SU-DHL-6 (cell line): ENCODE data around the gene CHRNB1.

Experiments
- H2AFZ ChIP-seq: fragments of 200-600 bp; sonication (generic); 2 replicates; pipeline ENCODE4 v1.6.1; 2014; ENCODE audit warnings: low read depth, mild to moderate bottlenecking, moderate library complexity, mixed read lengths, antibody characterized with exemption, low read length; ENCODE audit not compliant: severe bottlenecking
- H3F3A ChIP-seq: fragments of 200-600 bp; shearing (Covaris generic); 2 replicates; pipeline ENCODE4 v1.6.0; 2016; ENCODE audit warnings: antibody characterized with exemption, mild to moderate bottlenecking; ENCODE audit not compliant: insufficient read depth
- H3K27ac ChIP-seq: fragments of 200-600 bp; sonication (generic); 2 replicates; pipeline ENCODE4 v1.5.1; 2016; ENCODE audit warnings: low read depth, mild to moderate bottlenecking, low read length, moderate library complexity, mixed read lengths
- H3K27me3 ChIP-seq: fragments of 200-600 bp; sonication (generic), shearing (Covaris generic); 2 replicates; pipeline ENCODE4 v1.6.0; 2014; ENCODE audit warnings: mild to moderate bottlenecking, low read length
- H3K36me3 ChIP-seq: fragments of 200-600 bp; sonication (generic); 2 replicates; pipeline ENCODE4 v1.6.1; 2014; ENCODE audit warnings: mild to moderate bottlenecking, low read length, mixed read lengths
- H3K4me2 ChIP-seq: fragments of 300-600, 200-600 bp; shearing (Covaris generic), sonication (generic); 2 replicates; pipeline ENCODE4 v1.6.0; 2014; ENCODE audit warnings: low read length, low read depth, mild to moderate bottlenecking; ENCODE audit not compliant: poor library complexity, severe bottlenecking
- H3K4me3 ChIP-seq: fragments of 200-600 bp; sonication (generic); 2 replicates; pipeline ENCODE4 v1.5.1; 2014; ENCODE audit warnings: antibody characterized with exemption, low read length, mild to moderate bottlenecking, mixed read lengths; ENCODE audit not compliant: insufficient read depth, poor library complexity, severe bottlenecking
- H3K79me2 ChIP-seq: fragments of 200-600 bp; sonication (generic); 2 replicates; pipeline ENCODE4 v1.6.1; 2014; ENCODE audit warnings: mild to moderate bottlenecking, low read length, moderate library complexity; ENCODE audit not compliant: insufficient read depth
- H3K9ac ChIP-seq: fragments of 200-600 bp; sonication (generic); 2 replicates; pipeline ENCODE4 v1.7.0; 2014; ENCODE audit warnings: mild to moderate bottlenecking, low read length
- H3K9me2 ChIP-seq: fragments of 200-600 bp; sonication (generic); replicated peaks from 2 replicates; pipeline ENCODE4 v1.6.1; 2014; ENCODE audit warnings: low read length; ENCODE audit not compliant: insufficient read depth
- H3K9me3 ChIP-seq: fragments of 200-600 bp; sonication (generic); 2 replicates; pipeline ENCODE4 v1.6.1; 2014; ENCODE audit warnings: low read length, mixed read lengths; ENCODE audit not compliant: insufficient read depth
- H4K20me1 ChIP-seq: fragments of 200-600 bp; sonication (generic); 2 replicates; pipeline ENCODE4 v1.6.1; 2014; ENCODE audit warnings: low read depth, mild to moderate bottlenecking, antibody characterized with exemption, low read length, moderate library complexity, mixed read lengths
- EZH2phosphoT487 ChIP-seq: fragments of 200-600 bp; sonication (generic), shearing (Covaris generic); conservative IDR thresholded peaks from 2 replicates; pipeline ENCODE4 v1.6.1; 2018; ENCODE audit warnings: mild to moderate bottlenecking, antibody characterized with exemption, low read length, moderate library complexity, mixed read lengths
- TF ChIP-seq, protein P1 (sequence below): fragments of 200-600 bp; sonication (generic); IDR thresholded peaks from one replicate; pipeline ENCODE4 v1.5.1; 2017; ENCODE audit warnings: antibody characterized with exemption, mild to moderate bottlenecking, low read length, moderate library complexity; ENCODE audit not compliant: insufficient read depth, poor library complexity, severe bottlenecking

The CHRNB1 gene

DNA sequence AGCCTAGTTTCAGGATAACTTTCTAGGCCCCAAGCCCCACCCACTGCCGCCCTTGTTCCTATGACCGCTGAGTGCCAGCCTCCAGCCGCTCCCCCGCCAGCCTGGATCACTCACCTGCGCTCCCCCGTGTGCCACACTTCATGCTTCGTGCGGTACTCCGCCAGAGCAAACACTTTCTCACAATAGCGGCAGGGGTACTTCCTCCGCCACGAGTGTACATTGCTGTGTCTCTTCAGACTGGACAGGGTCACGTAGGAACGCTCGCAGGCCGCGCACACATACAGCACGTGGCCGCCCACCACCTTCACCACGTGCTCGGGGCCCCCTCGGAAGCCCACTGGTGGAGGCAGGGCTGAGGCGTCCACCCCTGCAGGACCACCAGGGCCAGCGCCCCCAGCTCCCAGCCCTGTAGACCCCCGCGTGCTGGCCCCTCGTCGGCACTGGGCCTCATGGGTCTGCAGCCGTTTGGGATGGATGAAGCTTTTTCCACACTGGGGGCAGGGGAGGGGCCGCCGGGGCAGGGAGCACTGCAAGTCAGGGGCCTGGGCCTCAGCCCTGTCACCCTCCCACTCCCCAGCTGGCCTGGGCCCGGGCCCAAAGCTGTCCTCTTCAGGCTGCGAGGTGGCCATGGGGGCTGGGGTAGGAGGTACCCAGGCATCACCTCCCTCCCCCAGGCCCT is 20.9 kb downstream of the CHRNB1 start:
- Histone ChIP-seq H3K4me2 (no peak overlapping the region), H3K79me2 (no peaks in the 10 kb centered on the region), H3K27ac (no peak overlapping the region), H3F3A (no peaks in the 10 kb centered on the region), H3K36me3 (no peaks in the 10 kb centered on the region), H3K9ac (no peak overlapping the region), H3K9me3 (no peaks in the 10 kb centered on the region), H4K20me1 (no peaks in the 10 kb centered on the region), H3K27me3 (no peaks in the 10 kb centered on the region), H2AFZ (no peak overlapping the region), H3K4me3 (no peak overlapping the region), H3K9me2 (no peaks in the 10 kb centered on the region)
- TF ChIP-seq, protein P1, sequence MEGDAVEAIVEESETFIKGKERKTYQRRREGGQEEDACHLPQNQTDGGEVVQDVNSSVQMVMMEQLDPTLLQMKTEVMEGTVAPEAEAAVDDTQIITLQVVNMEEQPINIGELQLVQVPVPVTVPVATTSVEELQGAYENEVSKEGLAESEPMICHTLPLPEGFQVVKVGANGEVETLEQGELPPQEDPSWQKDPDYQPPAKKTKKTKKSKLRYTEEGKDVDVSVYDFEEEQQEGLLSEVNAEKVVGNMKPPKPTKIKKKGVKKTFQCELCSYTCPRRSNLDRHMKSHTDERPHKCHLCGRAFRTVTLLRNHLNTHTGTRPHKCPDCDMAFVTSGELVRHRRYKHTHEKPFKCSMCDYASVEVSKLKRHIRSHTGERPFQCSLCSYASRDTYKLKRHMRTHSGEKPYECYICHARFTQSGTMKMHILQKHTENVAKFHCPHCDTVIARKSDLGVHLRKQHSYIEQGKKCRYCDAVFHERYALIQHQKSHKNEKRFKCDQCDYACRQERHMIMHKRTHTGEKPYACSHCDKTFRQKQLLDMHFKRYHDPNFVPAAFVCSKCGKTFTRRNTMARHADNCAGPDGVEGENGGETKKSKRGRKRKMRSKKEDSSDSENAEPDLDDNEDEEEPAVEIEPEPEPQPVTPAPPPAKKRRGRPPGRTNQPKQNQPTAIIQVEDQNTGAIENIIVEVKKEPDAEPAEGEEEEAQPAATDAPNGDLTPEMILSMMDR, result no peak
- TF ChIP-seq EZH2phosphoT487, result no peak

DNA sequence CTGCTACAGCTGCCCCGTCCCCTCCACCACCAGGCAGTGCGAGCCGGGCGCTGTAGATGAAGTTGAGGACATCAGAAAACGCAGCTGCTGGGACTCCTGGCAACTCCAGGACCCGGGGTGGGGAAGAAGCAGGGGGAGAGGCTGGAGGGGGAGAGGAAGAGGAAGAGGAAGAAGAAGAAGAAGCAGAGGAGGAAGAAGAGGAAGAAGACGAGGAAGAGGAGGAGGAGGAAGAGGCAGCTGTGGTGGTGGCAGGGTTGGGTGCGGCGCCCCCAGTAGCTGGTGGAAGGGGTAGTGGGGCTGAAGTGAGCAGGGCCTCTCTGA is 21.4 kb downstream of the CHRNB1 start:
- no peak overlapping the region for H3K27ac ChIP-seq
- H3K4me3 ChIP-seq, result no peak overlapping the region
- no peaks in the 10 kb centered on the region for H3K79me2 ChIP-seq
- no peaks in the 10 kb centered on the region for H3K36me3 ChIP-seq
- no peak overlapping the region for H3K4me2 ChIP-seq
- no peaks in the 10 kb centered on the region for H3K9me2 ChIP-seq
- H4K20me1 ChIP-seq, result no peaks in the 10 kb centered on the region
- H3F3A ChIP-seq, result no peaks in the 10 kb centered on the region
- no peaks in the 10 kb centered on the region for H3K9me3 ChIP-seq
- TF ChIP-seq, protein P1, result no peak
- TF ChIP-seq EZH2phosphoT487, result no peak
- no peaks in the 10 kb centered on the region for H3K27me3 ChIP-seq
- no peak overlapping the region for H3K9ac ChIP-seq
- H2AFZ ChIP-seq, result no peak overlapping the region

DNA sequence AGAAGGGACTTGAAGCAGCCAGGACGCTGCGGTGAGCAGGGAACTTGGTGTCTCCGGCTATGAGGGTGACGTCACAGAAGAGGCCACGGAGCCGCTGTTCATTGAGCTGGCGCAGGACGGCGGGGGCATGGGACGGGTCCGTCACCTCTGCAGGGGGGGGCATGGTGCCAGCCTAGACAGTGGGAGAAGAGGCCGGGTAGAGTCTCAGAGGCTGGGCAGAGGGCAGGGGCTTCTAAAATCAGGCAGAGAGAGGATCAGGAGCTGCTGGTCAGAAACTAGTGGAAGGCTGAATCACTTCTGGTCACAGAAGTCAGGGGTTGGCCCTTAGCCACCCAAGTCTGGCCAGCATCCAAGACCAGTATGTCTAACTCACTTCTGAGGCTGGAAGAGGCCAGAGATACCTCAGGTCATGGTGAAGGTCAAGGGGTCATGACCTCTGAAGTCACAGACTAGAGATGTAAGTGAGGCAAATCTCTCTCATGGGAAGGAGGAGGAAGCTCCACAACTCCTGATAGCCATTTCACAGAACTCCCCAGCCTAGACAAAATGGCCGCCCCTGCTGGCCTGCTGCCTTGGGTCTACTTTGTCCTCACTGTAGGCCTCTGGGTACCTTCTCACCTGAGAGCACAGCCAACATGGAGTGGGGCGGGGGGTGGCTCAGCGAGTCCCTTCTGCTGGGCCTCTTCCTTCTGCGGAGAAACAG is 21.9 kb downstream of the CHRNB1 start:
- no peaks in the 10 kb centered on the region for H3K79me2 ChIP-seq
- H3K4me2 ChIP-seq, result no peak overlapping the region
- no peaks in the 10 kb centered on the region for H3K27me3 ChIP-seq

More for the DNA sequence above, 21.9 kb downstream of the CHRNB1 start:
- Histone ChIP-seq H3K27ac (no peak overlapping the region), H3K36me3 (no peaks in the 10 kb centered on the region), H3F3A (no peaks in the 10 kb centered on the region), H2AFZ (no peak overlapping the region), H3K9me3 (no peaks in the 10 kb centered on the region), H3K9ac (no peak overlapping the region), H3K4me3 (no peak overlapping the region), H3K9me2 (no peaks in the 10 kb centered on the region), H4K20me1 (no peaks in the 10 kb centered on the region)
- TF ChIP-seq, protein P1, result no peak
- TF ChIP-seq EZH2phosphoT487, result no peak
